Cardiac fibroblast (primary cell): ENCODE results near the gene RPN2.

ENCODE experiments used
- DNase-seq, 2 donors: peaks; one replicate each; pipeline versions ENCODE4 v3.0.0 to v3.0.0-alpha.2; 2010; ENCODE audit warnings: low read depth in 2 of 2
- H3K4me3 ChIP-seq, 2 donors: replicated peaks in 1 of 2; 1 replicate in 1 of 2; 2 replicates in 1 of 2; pipeline ENCODE4 v1.5.1; 2011; ENCODE audit warnings: low read depth in 2 of 2, low read length in 2 of 2, mild to moderate bottlenecking in 2 of 2, moderate library complexity in 1 of 2
- CTCF ChIP-seq: IDR thresholded peaks from one replicate; pipeline ENCODE4 v1.5.1; 2011; ENCODE audit warnings: low read depth, mild to moderate bottlenecking, low read length, inconsistent platforms

Gene RPN2

GRCh38 chr20:37274851-37275524, 95.9 kb downstream of the RPN2 start:
- no peak overlapping the region for H3K4me3 ChIP-seq
- no peak for TF ChIP-seq CTCF
- DNase-seq, result no peak

- peak; percentile 85 to 90 for DNase-seq
- peak; percentile 37 for TF ChIP-seq CTCF
- peak overlapping the region in 1 of 2 donors; percentile 13 for H3K4me3 ChIP-seq
Measured at GRCh38 chr20:37276494-37277252, 97.5 kb downstream of the RPN2 start.

- no peak for DNase-seq
- H3K4me3 ChIP-seq, result no peak overlapping the region
Measured at GRCh38 chr20:37277253-37277593, 98.1 kb downstream of the RPN2 start.

DNA sequence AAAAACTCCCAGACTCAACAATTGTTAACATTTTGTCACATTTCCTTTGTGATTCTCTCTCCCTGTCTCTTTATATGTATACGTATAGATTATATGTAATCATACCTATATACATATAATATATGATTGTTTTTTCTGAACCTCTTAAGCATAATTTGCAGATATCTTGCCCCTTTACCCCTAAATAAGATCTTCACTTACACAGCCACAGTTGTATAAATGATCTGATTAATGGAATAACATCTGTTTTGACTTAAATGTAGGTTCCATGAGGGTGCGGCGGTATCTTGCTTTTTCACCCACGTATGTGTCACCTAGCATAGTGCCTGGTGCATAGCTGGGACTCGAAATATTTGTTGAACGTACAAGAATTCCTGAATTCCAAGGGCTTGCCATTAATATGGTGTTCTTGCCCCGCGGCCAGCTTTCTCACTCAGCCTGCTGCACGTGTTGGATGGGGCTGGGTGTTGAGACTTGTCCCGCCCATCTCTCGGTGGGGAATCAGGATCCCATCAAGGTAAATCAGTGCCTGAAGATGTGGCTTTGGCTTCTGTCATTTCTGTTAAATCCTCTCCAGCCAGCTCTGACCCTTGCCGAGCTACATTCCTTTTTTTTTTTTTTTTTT, 99.9 kb downstream of the RPN2 start:
- no peak for TF ChIP-seq CTCF
- H3K4me3 ChIP-seq, result no peak overlapping the region
- DNase-seq, result no peak

More at GRCh38 chr20:37277253-37277593, 98.1 kb downstream of the RPN2 start:
- TF ChIP-seq CTCF, result no peak

- no peak for DNase-seq
- TF ChIP-seq CTCF, result no peak
- H3K4me3 ChIP-seq, result no peak overlapping the region
Measured at GRCh38 chr20:37279820-37280219, 100.7 kb downstream of the RPN2 start.

GRCh38 chr20:37280403-37280802, 101.3 kb downstream of the RPN2 start:
- DNase-seq, result no peak
- no peak for TF ChIP-seq CTCF

More at GRCh38 chr20:37280403-37280802, 101.3 kb downstream of the RPN2 start:
- no peak overlapping the region for H3K4me3 ChIP-seq
